Stimulated activated naive CD4-positive, alpha-beta T cell treated with Interleukin-2 at 50 U/mL for 16 hours (primary cell): ENCODE measurements around the gene CYB5R2.
A peak's percentile ranks its signal among the peaks of the same experiment; 100 is the strongest.
"Not testable (repeated sequence)": the region's sequence is repeated elsewhere in the genome, so short reads cannot be mapped to it uniquely, and the experiment has no call there.

ENCODE experiments used
- DNase-seq: peaks from one replicate; lab custom pipeline; 2025; lab: John Stamatoyannopoulos, UW

CYB5R2 gene

GRCh38 chr11:7668911-7669310 is 4.4 kb downstream of the CYB5R2 start:
- DNase-seq, result no peak

GRCh38 chr11:7668464-7668863 is 4.8 kb downstream of the CYB5R2 start:
- DNase-seq, result no peak

- DNase-seq, result no peak
Measured at GRCh38 chr11:7667460-7667859, 5.8 kb downstream of the CYB5R2 start.

GRCh38 chr11:7666292-7666866 is 6.9 kb downstream of the CYB5R2 start:
- DNase-seq, result no peak

GRCh38 chr11:7665473-7666291 is 7.6 kb downstream of the CYB5R2 start:
- peak; percentile 62 for DNase-seq

- no peak for DNase-seq
Measured at GRCh38 chr11:7664867-7665266, 8.4 kb downstream of the CYB5R2 start.

GRCh38 chr11:7663531-7663930 is 9.8 kb downstream of the CYB5R2 start:
- DNase-seq, result not testable (repeated sequence)

- no peak for DNase-seq
Measured at GRCh38 chr11:7657306-7658025, 15.8 kb downstream of the CYB5R2 start.

GRCh38 chr11:7656704-7657103 is 16.6 kb downstream of the CYB5R2 start:
- DNase-seq, result no peak

- DNase-seq, result no peak
Measured at GRCh38 chr11:7655253-7656217, 17.8 kb downstream of the CYB5R2 start.

GRCh38 chr11:7654195-7654705 is 19.1 kb downstream of the CYB5R2 start:
- DNase-seq, result no peak

GRCh38 chr11:7651700-7652099 is 21.6 kb downstream of the CYB5R2 start:
- DNase-seq, result no peak

GRCh38 chr11:7651140-7651551 is 22.2 kb downstream of the CYB5R2 start:
- DNase-seq, result no peak

GRCh38 chr11:7648264-7648663 is 25.0 kb downstream of the CYB5R2 start:
- no peak for DNase-seq

- DNase-seq, result no peak
Measured at GRCh38 chr11:7646866-7647265, 26.4 kb downstream of the CYB5R2 start.

GRCh38 chr11:7645206-7645605 is 28.1 kb downstream of the CYB5R2 start:
- DNase-seq, result no peak

GRCh38 chr11:7643314-7643713 is 30.0 kb downstream of the CYB5R2 start:
- DNase-seq, result no peak

GRCh38 chr11:7642747-7643146 is 30.6 kb downstream of the CYB5R2 start:
- no peak for DNase-seq

- DNase-seq, result no peak
Measured at GRCh38 chr11:7640816-7641215, 32.5 kb downstream of the CYB5R2 start.

GRCh38 chr11:7639643-7640025 is 33.7 kb downstream of the CYB5R2 start:
- DNase-seq, result no peak
